Caco-2 (cell line): ENCODE data around the gene LITAF. TPM values are rescaled to one million over a fixed set of nuclear protein-coding genes. Genes with fewer than 3 reads are reported as not detected.

Experiments
- BruUV-seq: library from RNA; stranded (reverse); fragments of 400-500 nt; replicated peaks from 2 replicates; lab custom pipeline; 2021; lab: Mats Ljungman, UMichigan
- CTCF ChIA-PET: fragments of 300-600 bp; sonication (Branson Sonifier 250); formaldehyde crosslinking; loops from one replicate; lab custom pipeline; 2022; ENCODE audit warnings: antibody characterized with exemption; lab: Charles Lee
- POLR2A ChIA-PET: fragments of 300-600 bp; sonication (Branson Sonifier 250); formaldehyde crosslinking; loops from one replicate; lab custom pipeline; 2022; ENCODE audit warnings: antibody characterized with exemption; lab: Charles Lee
- DNase-seq, 2 experiments: peaks; one replicate each; pipeline versions ENCODE4 v3.0.0 to v3.0.0-alpha.2; 2020 to 2022
- H3K27me3 ChIP-seq: replicated peaks from 2 replicates; pipeline ENCODE4 v1.6.0; 2011; ENCODE audit warnings: low read length; ENCODE audit not compliant: control insufficient read depth, insufficient read depth
- H3K36me3 ChIP-seq: 2 replicates; pipeline ENCODE4 v1.5.1; 2011; ENCODE audit warnings: low read length; ENCODE audit not compliant: control insufficient read depth, insufficient read depth
- H3K4me1 ChIP-seq: fragments of 250-450 bp; sonication (Bioruptor Pico); 2 replicates; pipeline ENCODE4 v1.5.1; 2020; ENCODE audit warnings: mild to moderate bottlenecking
- H3K4me3 ChIP-seq: 2 replicates; pipeline ENCODE4 v1.5.1; 2011; ENCODE audit warnings: low read depth, mild to moderate bottlenecking, control low read depth, low read length
- H3K9me3 ChIP-seq: fragments of 250-450 bp; sonication (Bioruptor Pico); 2 replicates; pipeline ENCODE4 v1.5.1; 2020; ENCODE audit warnings: mild to moderate bottlenecking, moderate library complexity
- H3K27ac Mint-ChIP-seq: one replicate; pipeline ENCODE4 v1.8.0; 2022; ENCODE audit warnings: mixed read lengths; ENCODE audit not compliant: unreplicated experiment
- H3K27me3 Mint-ChIP-seq: one replicate; pipeline ENCODE4 v1.8.0; 2022; ENCODE audit warnings: mixed read lengths; ENCODE audit not compliant: insufficient read depth, unreplicated experiment
- H3K36me3 Mint-ChIP-seq: one replicate; pipeline ENCODE4 v1.8.0; 2022; ENCODE audit warnings: mild to moderate bottlenecking, mixed read lengths; ENCODE audit not compliant: insufficient read depth, unreplicated experiment
- H3K4me1 Mint-ChIP-seq: one replicate; pipeline ENCODE4 v1.8.0; 2022; ENCODE audit warnings: low read depth, mixed read lengths; ENCODE audit not compliant: unreplicated experiment
- H3K4me3 Mint-ChIP-seq: one replicate; pipeline ENCODE4 v1.8.0; 2022; ENCODE audit warnings: mild to moderate bottlenecking, moderate library complexity, mixed read lengths; ENCODE audit not compliant: unreplicated experiment
- H3K9me3 Mint-ChIP-seq: one replicate; pipeline ENCODE4 v1.8.0; 2022; ENCODE audit warnings: mixed read lengths; ENCODE audit not compliant: unreplicated experiment
- CTCF ChIP-seq, 2 experiments: fragments of 200-600 bp in 1 of 2; IDR thresholded peaks; 1 replicate in 1 of 2; 2 replicates in 1 of 2; pipeline versions ENCODE4 v1.5.1 to v1.8.0; 2011 to 2022; ENCODE audit warnings: antibody characterized with exemption in 1 of 2, control low read depth in 1 of 2, inconsistent platforms in 1 of 2, low read depth in 1 of 2, low read length in 1 of 2, mild to moderate bottlenecking in 1 of 2, moderate library complexity in 1 of 2; ENCODE audit not compliant: insufficient read depth in 1 of 2, severe bottlenecking in 1 of 2, unreplicated experiment in 1 of 2
- intact Hi-C: fragments of 100-400 bp; cut with micrococcal nuclease; formaldehyde crosslinking; loops from one replicate; pipeline ENCODE4 v1.10.0; 2022; ENCODE audit not compliant: unreplicated experiment
- total RNA-seq: library from RNA; stranded (reverse); gene quantifications from 2 replicates; pipeline ENCODE4 v1.2.3, GENCODE V29; 2022

The LITAF gene
- total RNA-seq, 1 experiment from 2014 or later: 60.9 TPM

- Histone ChIP-seq H3K4me1 (no peaks in the 10 kb centered on the region), H3K9me3 (no peaks in the 10 kb centered on the region), H3K36me3 (no peaks in the 10 kb centered on the region), H3K4me3 (no peak overlapping the region), H3K27me3 (no peaks in the 10 kb centered on the region; the same call in 1 of the 2 replicates)
- ChIA-PET POLR2A (no interaction called here), CTCF (no interaction called here)
- no peak for DNase-seq
- no peaks in the 10 kb centered on the region for H3K27me3 Mint-ChIP-seq
- TF ChIP-seq CTCF (IDR thresholded peaks at IDR 0.05; ENCODE audit: insufficient read depth in 1 of 2, low read depth in 1 of 2, low read length in 1 of 2, severe bottlenecking in 1 of 2, unreplicated experiment in 1 of 2): no peak
- H3K9me3 Mint-ChIP-seq: no peaks in the 10 kb centered on the region
- no peak overlapping the region for H3K27ac Mint-ChIP-seq
- no peaks in the 10 kb centered on the region for H3K36me3 Mint-ChIP-seq
- no TSS peak for BruUV-seq
- no peaks in the 10 kb centered on the region for H3K4me1 Mint-ChIP-seq
- intact Hi-C loops: no loop called here
- no peak overlapping the region for H3K4me3 Mint-ChIP-seq
Observed at GRCh38 chr16:11526655-11527350, 59.9 kb downstream of the LITAF start.

GRCh38 chr16:11524098-11524760 is 62.5 kb downstream of the LITAF start:
- Mint-ChIP-seq H3K27me3 (no peaks in the 10 kb centered on the region), H3K9me3 (no peaks in the 10 kb centered on the region), H3K27ac (no peak overlapping the region), H3K4me1 (no peaks in the 10 kb centered on the region), H3K36me3 (no peaks in the 10 kb centered on the region), H3K4me3 (no peak overlapping the region)
- Histone ChIP-seq H3K9me3 (no peaks in the 10 kb centered on the region), H3K4me3 (no peak overlapping the region), H3K27me3 (no peaks in the 10 kb centered on the region; the same call in 1 of the 2 replicates), H3K36me3 (no peaks in the 10 kb centered on the region), H3K4me1 (no peaks in the 10 kb centered on the region)
- no peak for TF ChIP-seq CTCF (IDR thresholded peaks at IDR 0.05; ENCODE audit: insufficient read depth in 1 of 2, low read depth in 1 of 2, low read length in 1 of 2, severe bottlenecking in 1 of 2, unreplicated experiment in 1 of 2)
- CTCF ChIA-PET: interaction anchor here (0.6 kb wide), 1 partner anchor 112 kb away, joined by 4 read pairs; no protein-coding TSS in a partner anchor
- no peak for DNase-seq
- POLR2A ChIA-PET: no interaction called here
- no TSS peak for BruUV-seq
- intact Hi-C loops: no loop called here

GRCh38 chr16:11521055-11521454 is 65.7 kb downstream of the LITAF start:
- Mint-ChIP-seq H3K27ac (no peak overlapping the region), H3K4me3 (no peak overlapping the region), H3K27me3 (no peaks in the 10 kb centered on the region), H3K36me3 (no peaks in the 10 kb centered on the region), H3K4me1 (no peaks in the 10 kb centered on the region), H3K9me3 (no peaks in the 10 kb centered on the region)
- BruUV-seq: no TSS peak
- H3K4me1 ChIP-seq: no peaks in the 10 kb centered on the region
- no peak for TF ChIP-seq CTCF (IDR thresholded peaks at IDR 0.05; ENCODE audit: insufficient read depth in 1 of 2, low read depth in 1 of 2, low read length in 1 of 2, severe bottlenecking in 1 of 2, unreplicated experiment in 1 of 2)
- H3K27me3 ChIP-seq: no peaks in the 10 kb centered on the region; the same call in 1 of the 2 replicates
- no peak overlapping the region for H3K4me3 ChIP-seq
- ChIA-PET CTCF (no interaction called here), POLR2A (no interaction called here)
- intact Hi-C loops: no loop called here
- DNase-seq: no peak
- H3K9me3 ChIP-seq: no peaks in the 10 kb centered on the region
- no peaks in the 10 kb centered on the region for H3K36me3 ChIP-seq
